Peyer's patch (tissue), 4 donors: ENCODE measurements around the gene AP1M2. TPM values are rescaled to one million over a fixed set of nuclear protein-coding genes. Genes with fewer than 3 reads are reported as not detected.

ENCODE experiments used
- DNase-seq, 3 donors: peaks; one replicate each; pipeline ENCODE4 v3.0.0-alpha.2; 2017 to 2019
- H3K27ac ChIP-seq, 4 donors: fragments of 200-600 bp; sonication (generic); one replicate each; pipeline ENCODE4 v1.5.1; 2016 to 2019
- H3K27me3 ChIP-seq, 2 donors: fragments of 200-600 bp; sonication (generic); one replicate each; pipeline ENCODE4 v1.5.1; 2019
- H3K36me3 ChIP-seq, 3 donors: fragments of 200-600 bp; sonication (generic); one replicate each; pipeline ENCODE4 v1.5.1; 2016 to 2019
- H3K4me1 ChIP-seq, 4 donors: fragments of 200-600 bp; sonication (generic); one replicate each; pipeline ENCODE4 v1.5.1; 2016 to 2019
- H3K4me3 ChIP-seq, 4 donors: fragments of 200-600 bp; sonication (generic); 1 replicate in 3 of 4; 2 replicates in 1 of 4; pipeline ENCODE4 v1.5.1; 2016 to 2019; ENCODE audit warnings: mild to moderate bottlenecking in 1 of 4
- H3K9me3 ChIP-seq, 4 donors: fragments of 200-600 bp; sonication (generic); one replicate each; pipeline ENCODE4 v1.5.1; 2016 to 2019; ENCODE audit warnings: mild to moderate bottlenecking in 1 of 4
- POLR2A ChIP-seq, 2 donors: fragments of 450-650 bp; IDR thresholded peaks; one replicate each; pipeline ENCODE4 v1.5.1; 2017; ENCODE audit warnings: antibody characterized with exemption in 2 of 2, mild to moderate bottlenecking in 2 of 2, moderate library complexity in 2 of 2
- total RNA-seq, 4 donors: library from RNA; depleted of rRNA; stranded (reverse); fragments of >200 nt; gene quantifications; one replicate each; pipeline ENCODE4 v1.1.0, GENCODE V29; 2016
- TF ChIP-seq, protein P1 (sequence below), 6 experiments: fragments of 450-650 bp in 4 of 6; fragments of 200-600 bp in 2 of 6; sonication (generic) in 1 of 6; IDR thresholded peaks; one replicate each; pipeline ENCODE4 v1.5.1; 2017 to 2019; ENCODE audit warnings: antibody characterized with exemption in 6 of 6, mild to moderate bottlenecking in 3 of 6, moderate library complexity in 1 of 6

AP1M2 gene
- total RNA-seq, 4 donors from 2014 or later = 60.2 to 102 (median 82.5) TPM

DNA sequence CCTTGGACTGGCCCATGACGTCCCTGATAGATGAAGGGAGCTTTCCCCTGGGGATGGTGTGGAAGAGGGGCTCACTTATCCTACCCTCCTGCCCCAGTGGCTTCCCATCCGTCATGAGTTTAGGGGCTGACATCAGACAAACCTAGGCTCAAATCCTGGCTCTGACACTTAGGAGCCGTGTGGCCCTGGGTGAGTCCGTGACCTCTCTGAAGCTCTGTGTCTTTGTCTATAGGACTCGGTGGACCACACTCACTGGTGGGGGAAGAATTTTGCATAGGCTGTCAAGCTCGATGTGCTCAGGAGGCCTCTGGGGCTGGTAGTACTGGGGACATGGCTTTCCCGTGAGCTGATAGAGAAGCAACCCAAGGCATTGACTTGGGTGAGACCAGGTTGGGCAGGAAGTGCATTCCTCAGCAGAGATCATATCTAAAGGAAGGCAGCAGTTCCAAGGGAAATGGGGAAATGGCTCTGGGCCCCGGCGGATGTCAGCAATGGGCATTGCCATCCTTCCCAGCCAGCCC lies 17.4 kb upstream of the AP1M2 start:
- peaks cover 0 to 15% (median 7%) of the 10 kb centered on the region in 4 donors for H3K4me1 ChIP-seq
- no peaks in the 10 kb centered on the region for H3K36me3 ChIP-seq
- H3K9me3 ChIP-seq = no peaks in the 10 kb centered on the region
- DNase-seq = peak in 2 of 3 donors; percentile 65 to 75
- H3K27ac ChIP-seq = peak overlapping the region; percentile 93 to 100 (median 95)
- TF ChIP-seq POLR2A (IDR thresholded peaks at IDR 0.05) = no peak
- no peaks in the 10 kb centered on the region for H3K27me3 ChIP-seq
- H3K4me3 ChIP-seq = peak overlapping the region; percentile 92 to 100 (median 94)

DNA sequence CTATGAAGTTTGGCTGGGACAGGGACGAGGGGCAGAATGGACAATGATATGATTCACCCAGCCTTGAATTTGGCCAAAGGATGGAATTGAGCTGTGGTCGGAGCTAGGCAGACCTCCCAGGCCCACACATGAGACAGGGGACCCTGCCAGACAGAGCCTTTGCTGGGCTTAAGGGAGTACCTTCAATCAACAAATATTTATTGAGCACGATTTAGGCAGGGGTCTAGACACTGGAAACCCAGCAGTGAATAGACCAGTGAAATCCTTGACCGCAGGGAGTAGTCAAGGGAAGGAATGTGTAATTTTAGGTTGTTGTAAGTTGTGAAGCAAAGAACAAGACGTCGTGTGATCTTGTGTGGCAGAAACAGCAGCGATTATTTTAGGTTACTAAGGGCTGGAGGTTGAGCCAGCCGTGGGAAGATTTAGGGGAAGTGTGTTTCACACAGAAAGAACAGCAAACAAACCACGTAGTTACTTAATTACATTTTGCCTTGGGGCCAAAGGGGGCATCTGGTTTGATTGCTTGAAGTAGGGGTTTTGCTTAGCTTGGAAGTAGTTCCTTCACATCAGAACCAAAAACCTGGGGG lies 16.9 kb upstream of the AP1M2 start:
- Histone ChIP-seq H3K36me3 (no peaks in the 10 kb centered on the region), H3K4me1 (peaks cover 0 to 15% (median 7%) of the 10 kb centered on the region in 4 donors), H3K4me3 (peak overlapping the region; percentile 92 to 100 (median 94)), H3K9me3 (no peaks in the 10 kb centered on the region), H3K27ac (peak overlapping the region; percentile 93 to 100 (median 95)), H3K27me3 (no peaks in the 10 kb centered on the region)
- no peak for TF ChIP-seq POLR2A (IDR thresholded peaks at IDR 0.05)
- TF ChIP-seq, protein P1, sequence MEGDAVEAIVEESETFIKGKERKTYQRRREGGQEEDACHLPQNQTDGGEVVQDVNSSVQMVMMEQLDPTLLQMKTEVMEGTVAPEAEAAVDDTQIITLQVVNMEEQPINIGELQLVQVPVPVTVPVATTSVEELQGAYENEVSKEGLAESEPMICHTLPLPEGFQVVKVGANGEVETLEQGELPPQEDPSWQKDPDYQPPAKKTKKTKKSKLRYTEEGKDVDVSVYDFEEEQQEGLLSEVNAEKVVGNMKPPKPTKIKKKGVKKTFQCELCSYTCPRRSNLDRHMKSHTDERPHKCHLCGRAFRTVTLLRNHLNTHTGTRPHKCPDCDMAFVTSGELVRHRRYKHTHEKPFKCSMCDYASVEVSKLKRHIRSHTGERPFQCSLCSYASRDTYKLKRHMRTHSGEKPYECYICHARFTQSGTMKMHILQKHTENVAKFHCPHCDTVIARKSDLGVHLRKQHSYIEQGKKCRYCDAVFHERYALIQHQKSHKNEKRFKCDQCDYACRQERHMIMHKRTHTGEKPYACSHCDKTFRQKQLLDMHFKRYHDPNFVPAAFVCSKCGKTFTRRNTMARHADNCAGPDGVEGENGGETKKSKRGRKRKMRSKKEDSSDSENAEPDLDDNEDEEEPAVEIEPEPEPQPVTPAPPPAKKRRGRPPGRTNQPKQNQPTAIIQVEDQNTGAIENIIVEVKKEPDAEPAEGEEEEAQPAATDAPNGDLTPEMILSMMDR (IDR thresholded peaks at IDR 0.05) = no peak
- DNase-seq = peak in 2 of 3 donors; percentile 52 to 71

DNA sequence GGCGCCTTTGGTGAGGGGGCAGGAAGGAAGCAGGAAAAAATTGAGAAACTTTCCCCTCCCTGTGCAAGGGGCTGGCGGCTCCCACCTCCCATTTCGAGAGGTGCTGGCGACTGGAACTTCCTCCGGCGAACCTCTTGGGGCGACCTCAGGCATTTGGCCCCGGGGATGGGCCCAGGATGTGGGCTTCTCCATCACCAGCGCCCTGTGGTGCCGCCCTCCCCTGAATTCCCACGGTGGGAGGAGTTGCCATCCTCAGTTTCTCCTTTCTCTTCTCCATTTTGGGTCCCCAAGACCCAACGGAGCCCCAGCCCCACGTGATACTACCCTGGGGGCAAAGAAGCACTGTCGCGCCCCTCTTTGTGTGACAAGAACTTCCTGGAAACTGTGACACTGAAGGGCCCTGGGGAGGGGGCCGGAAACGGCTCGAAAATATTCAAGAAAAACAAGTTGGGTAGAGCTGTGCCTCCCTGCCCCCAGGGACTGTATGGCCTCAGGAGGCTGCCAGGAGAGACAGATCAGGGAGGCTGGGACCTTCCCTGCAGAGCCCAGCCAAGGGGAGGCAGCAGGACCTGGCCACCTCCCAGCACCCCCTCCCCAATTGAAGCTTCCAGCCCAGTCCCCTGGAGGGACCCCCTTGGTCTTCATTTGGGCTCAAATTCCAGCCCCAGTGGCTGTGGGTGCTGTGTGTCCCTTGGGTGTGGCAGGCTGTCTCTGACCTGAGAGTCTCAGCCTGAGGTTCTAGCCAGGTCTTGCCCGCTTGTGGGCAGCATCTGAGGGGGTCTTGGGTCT lies 16.2 kb upstream of the AP1M2 start:
- TF ChIP-seq, protein P1 (IDR thresholded peaks at IDR 0.05) = no peak
- TF ChIP-seq POLR2A (IDR thresholded peaks at IDR 0.05) = peak in 1 of 2 donors; percentile 29
- DNase-seq = peak; percentile 51 to 94 (median 93)
- H3K4me1 ChIP-seq = peaks cover 0 to 15% (median 7%) of the 10 kb centered on the region in 4 donors
- H3K27ac ChIP-seq = peak overlapping the region; percentile 93 to 100 (median 95)
- H3K27me3 ChIP-seq = no peaks in the 10 kb centered on the region
- peak overlapping the region; percentile 92 to 100 (median 94) for H3K4me3 ChIP-seq
- no peaks in the 10 kb centered on the region for H3K9me3 ChIP-seq
- no peaks in the 10 kb centered on the region for H3K36me3 ChIP-seq

DNA sequence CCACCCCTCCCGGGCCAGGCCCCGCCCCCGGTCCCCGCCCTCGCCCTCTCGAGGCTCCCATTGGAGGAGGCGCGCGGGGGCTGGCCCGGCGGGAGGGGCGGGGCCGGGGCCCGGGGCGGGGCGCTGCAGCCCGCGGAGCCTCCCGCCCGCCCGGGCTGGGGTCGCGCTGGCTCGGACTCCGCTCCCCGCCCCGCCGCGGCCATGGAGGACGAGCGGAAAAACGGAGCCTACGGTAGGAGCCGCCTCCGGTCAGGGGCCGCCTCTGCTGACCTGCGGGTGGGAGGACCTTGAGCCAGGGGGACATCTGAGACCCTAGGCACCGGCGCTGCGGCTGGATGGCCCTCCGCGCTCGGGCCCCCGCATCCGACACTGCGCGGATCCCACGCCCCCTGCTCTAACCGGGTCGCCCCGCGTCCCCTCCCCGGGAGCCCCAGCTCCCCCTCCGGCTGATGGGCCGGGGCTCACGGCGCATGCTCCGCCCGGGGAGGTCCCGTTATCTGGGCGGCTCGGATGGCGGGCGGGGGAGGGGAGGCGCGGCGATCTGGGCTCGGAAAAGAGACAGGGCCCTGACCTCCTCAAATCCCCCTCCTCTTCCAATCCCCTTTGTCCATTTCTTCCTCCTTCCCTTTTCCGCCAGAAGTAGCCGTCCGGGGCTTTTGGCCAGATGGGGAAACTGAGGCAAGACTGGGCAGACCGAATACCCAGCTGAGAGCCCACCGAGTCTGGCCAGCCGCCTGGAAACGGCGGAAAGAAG lies 15.4 kb upstream of the AP1M2 start:
- Histone ChIP-seq H3K9me3 (no peaks in the 10 kb centered on the region), H3K27ac (peak overlapping the region; percentile 93 to 100 (median 95)), H3K4me3 (peak overlapping the region; percentile 92 to 100 (median 94)), H3K4me1 (peaks cover 0 to 15% (median 7%) of the 10 kb centered on the region in 4 donors), H3K36me3 (no peaks in the 10 kb centered on the region), H3K27me3 (no peaks in the 10 kb centered on the region)
- DNase-seq = peak; percentile 88 to 95 (median 89)
- TF ChIP-seq POLR2A (IDR thresholded peaks at IDR 0.05) = no peak
- TF ChIP-seq, protein P1 (IDR thresholded peaks at IDR 0.05) = no peak

DNA sequence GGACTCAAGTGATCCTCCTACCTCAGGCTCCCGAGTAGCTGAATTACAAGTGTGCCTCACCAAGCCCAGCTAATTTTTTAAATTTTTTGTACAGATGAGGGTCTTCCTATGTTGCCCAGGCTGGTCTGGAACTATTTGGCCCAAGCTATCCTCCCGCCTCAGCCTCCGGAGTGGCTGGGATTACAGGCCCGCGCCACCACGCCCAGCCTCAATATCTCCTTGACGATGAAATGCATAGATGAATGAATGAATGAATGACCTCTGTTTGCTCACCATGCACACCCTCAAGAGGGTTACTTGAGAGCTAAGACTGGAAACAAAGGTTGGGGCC lies 14.9 kb upstream of the AP1M2 start:
- Histone ChIP-seq H3K36me3 (no peaks in the 10 kb centered on the region), H3K27me3 (no peaks in the 10 kb centered on the region), H3K9me3 (no peaks in the 10 kb centered on the region), H3K4me1 (peaks cover 0 to 15% (median 7%) of the 10 kb centered on the region in 4 donors), H3K27ac (peak overlapping the region in 1 of 4 donors; percentile 100), H3K4me3 (peak overlapping the region in 1 of 4 donors; percentile 93)
- no peak for DNase-seq
- TF ChIP-seq POLR2A (IDR thresholded peaks at IDR 0.05) = no peak
- TF ChIP-seq, protein P1 (IDR thresholded peaks at IDR 0.05) = no peak
